ENCODE data around the gene CYSTM1. TPM values are rescaled to one million over a fixed set of nuclear protein-coding genes. Genes with fewer than 3 reads are reported as not detected.

Gene CYSTM1
- total RNA-seq, 3 donors from 2014 or later (not counting 1 experiment from before 2014, with no cell fraction given): 3.9 to 4.9 (median 4.2) TPM

DNA sequence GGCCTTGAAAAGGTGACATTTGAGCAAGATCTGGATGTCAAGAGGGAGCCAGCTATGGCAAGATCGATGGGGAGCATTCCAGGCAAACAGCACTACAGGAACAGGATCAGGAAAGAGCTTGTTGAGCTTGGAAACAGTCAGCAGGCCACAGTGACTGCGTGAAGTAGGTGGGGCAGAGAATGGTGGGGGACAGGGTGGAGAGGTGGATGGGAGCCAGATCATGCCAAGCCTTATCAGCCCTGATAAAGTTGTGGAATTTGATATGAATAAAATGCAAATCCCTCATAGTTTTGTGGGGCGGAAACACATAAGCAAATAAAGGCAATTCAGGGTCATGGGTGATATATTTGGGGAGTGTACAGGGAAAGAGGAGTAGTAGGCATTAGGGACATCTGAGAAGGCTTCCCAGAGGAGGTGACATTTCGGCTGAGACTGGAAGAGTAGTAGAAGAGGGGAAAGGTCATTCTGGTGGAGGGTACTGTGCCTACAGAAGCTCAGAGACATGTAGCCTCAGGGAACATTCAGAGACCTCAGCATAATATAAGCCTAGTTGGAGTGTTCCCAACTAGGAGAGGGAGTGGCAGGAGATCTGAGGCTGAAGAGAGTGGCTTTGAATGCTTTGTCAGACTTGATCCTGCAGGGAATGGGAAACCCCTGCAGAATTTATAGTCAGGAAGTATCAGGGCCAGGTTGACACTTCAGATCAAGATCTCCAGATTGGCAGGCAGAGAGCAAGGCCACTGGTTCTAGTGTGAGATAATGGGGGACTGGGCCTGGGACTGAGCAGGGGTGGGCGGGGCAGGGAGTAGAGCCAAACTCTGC lies 9.7 kb upstream of the CYSTM1 start:
- Histone ChIP-seq H3K9me3 (ENCODE audit: control insufficient read depth, insufficient read depth, low read length) (no peaks in the 10 kb centered on the region), H3K4me3 (ENCODE audit: low read length) (no peak overlapping the region), H3K27me3 (ENCODE audit: control insufficient read depth, insufficient read depth, low read length) (no peaks in the 10 kb centered on the region), H3K27ac (ENCODE audit: low read length) (no peak overlapping the region), H3K36me3 (ENCODE audit: control insufficient read depth, insufficient read depth, low read length) (no peaks in the 10 kb centered on the region), H3K4me1 (ENCODE audit: control insufficient read depth, insufficient read depth, low read length) (no peaks in the 10 kb centered on the region)
- Mint-ChIP-seq H3K4me3 (no peak overlapping the region), H3K4me1 (no peaks in the 10 kb centered on the region), H3K27me3 (ENCODE audit: low read depth in 2 of 2) (peaks cover 2 to 7% of the 10 kb centered on the region in 2 donors), H3K27ac (no peak overlapping the region), H3K36me3 (no peaks in the 10 kb centered on the region), H3K9me3 (no peaks in the 10 kb centered on the region)
- TF ChIP-seq, protein P1, sequence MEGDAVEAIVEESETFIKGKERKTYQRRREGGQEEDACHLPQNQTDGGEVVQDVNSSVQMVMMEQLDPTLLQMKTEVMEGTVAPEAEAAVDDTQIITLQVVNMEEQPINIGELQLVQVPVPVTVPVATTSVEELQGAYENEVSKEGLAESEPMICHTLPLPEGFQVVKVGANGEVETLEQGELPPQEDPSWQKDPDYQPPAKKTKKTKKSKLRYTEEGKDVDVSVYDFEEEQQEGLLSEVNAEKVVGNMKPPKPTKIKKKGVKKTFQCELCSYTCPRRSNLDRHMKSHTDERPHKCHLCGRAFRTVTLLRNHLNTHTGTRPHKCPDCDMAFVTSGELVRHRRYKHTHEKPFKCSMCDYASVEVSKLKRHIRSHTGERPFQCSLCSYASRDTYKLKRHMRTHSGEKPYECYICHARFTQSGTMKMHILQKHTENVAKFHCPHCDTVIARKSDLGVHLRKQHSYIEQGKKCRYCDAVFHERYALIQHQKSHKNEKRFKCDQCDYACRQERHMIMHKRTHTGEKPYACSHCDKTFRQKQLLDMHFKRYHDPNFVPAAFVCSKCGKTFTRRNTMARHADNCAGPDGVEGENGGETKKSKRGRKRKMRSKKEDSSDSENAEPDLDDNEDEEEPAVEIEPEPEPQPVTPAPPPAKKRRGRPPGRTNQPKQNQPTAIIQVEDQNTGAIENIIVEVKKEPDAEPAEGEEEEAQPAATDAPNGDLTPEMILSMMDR (IDR thresholded peaks at IDR 0.05): no peak
- ATAC-seq (no peak), DNase-seq (no peak)
- intact Hi-C loops (cut with micrococcal nuclease): no loop called here
- WGBS (ENCODE audit: insufficient coverage): 89% methylated on average over 5 of the region's 5 CpGs

DNA sequence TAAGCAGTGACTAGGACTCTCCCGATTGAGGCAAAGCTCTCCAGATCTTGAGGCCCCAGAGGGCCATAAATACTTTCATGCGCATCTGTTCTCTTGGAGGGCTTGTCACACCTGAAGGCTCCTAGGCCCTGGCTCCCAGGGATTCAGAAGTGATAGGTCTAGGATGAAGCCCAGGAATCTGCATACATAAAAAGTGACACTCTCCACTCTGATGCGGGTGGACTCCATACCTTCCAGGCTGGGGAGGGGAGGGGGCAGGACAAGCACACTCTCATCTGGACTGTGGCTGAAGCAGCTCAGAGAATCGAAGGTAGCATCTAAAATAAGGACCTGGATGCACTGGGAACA lies 9.1 kb upstream of the CYSTM1 start:
- no peak overlapping the region for H3K4me3 ChIP-seq (ENCODE audit: low read length)
- H3K9me3 ChIP-seq (ENCODE audit: control insufficient read depth, insufficient read depth, low read length): no peaks in the 10 kb centered on the region
- Mint-ChIP-seq H3K4me3 (no peak overlapping the region), H3K27ac (no peak overlapping the region), H3K27me3 (ENCODE audit: low read depth in 2 of 2) (peaks cover 2 to 7% of the 10 kb centered on the region in 2 donors), H3K36me3 (no peaks in the 10 kb centered on the region), H3K4me1 (no peaks in the 10 kb centered on the region), H3K9me3 (no peaks in the 10 kb centered on the region)
- TF ChIP-seq, protein P1 (IDR thresholded peaks at IDR 0.05): no peak
- intact Hi-C loops (cut with micrococcal nuclease): no loop called here
- H3K4me1 ChIP-seq (ENCODE audit: control insufficient read depth, insufficient read depth, low read length): no peaks in the 10 kb centered on the region
- DNase-seq: no peak
- no peaks in the 10 kb centered on the region for H3K27me3 ChIP-seq (ENCODE audit: control insufficient read depth, insufficient read depth, low read length)
- WGBS (ENCODE audit: insufficient coverage): 73% methylated on average over 4 of the region's 4 CpGs
- H3K27ac ChIP-seq (ENCODE audit: low read length): no peak overlapping the region
- H3K36me3 ChIP-seq (ENCODE audit: control insufficient read depth, insufficient read depth, low read length): no peaks in the 10 kb centered on the region
- no peak for ATAC-seq

- no peaks in the 10 kb centered on the region for H3K4me1 Mint-ChIP-seq
Observed at GRCh38 chr5:140166911-140167310, 8.1 kb upstream of the CYSTM1 start.

More at GRCh38 chr5:140166911-140167310, 8.1 kb upstream of the CYSTM1 start:
- Histone ChIP-seq H3K9me3 (ENCODE audit: control insufficient read depth, insufficient read depth, low read length) (no peaks in the 10 kb centered on the region), H3K27ac (ENCODE audit: low read length) (no peak overlapping the region), H3K4me3 (ENCODE audit: low read length) (no peak overlapping the region), H3K36me3 (ENCODE audit: control insufficient read depth, insufficient read depth, low read length) (no peaks in the 10 kb centered on the region), H3K27me3 (ENCODE audit: control insufficient read depth, insufficient read depth, low read length) (no peaks in the 10 kb centered on the region), H3K4me1 (ENCODE audit: control insufficient read depth, insufficient read depth, low read length) (no peaks in the 10 kb centered on the region)
- intact Hi-C loops (cut with micrococcal nuclease): no loop called here
- H3K27ac Mint-ChIP-seq: no peak overlapping the region
- TF ChIP-seq, protein P1 (IDR thresholded peaks at IDR 0.05): no peak
- no peak for ATAC-seq
- H3K9me3 Mint-ChIP-seq: no peaks in the 10 kb centered on the region
- no peak overlapping the region for H3K4me3 Mint-ChIP-seq
- no peaks in the 10 kb centered on the region for H3K36me3 Mint-ChIP-seq
- peaks cover 2 to 7% of the 10 kb centered on the region in 2 donors for H3K27me3 Mint-ChIP-seq (ENCODE audit: low read depth in 2 of 2)
- no peak for DNase-seq
